ENCODE measurements around the gene EFEMP2. TPM values are rescaled to one million over a fixed set of nuclear protein-coding genes. Genes with fewer than 3 reads are reported as not detected.

EFEMP2 gene
- total RNA-seq, 3 donors from 2014 or later (not counting 1 experiment from before 2014, with no cell fraction given), result 6.1 to 13.0 (median 9.8) TPM

- under 1% methylated on average over 10 of the region's 10 CpGs for WGBS (ENCODE audit: insufficient coverage)
- peak overlapping the region; percentile 64 for H3K27ac ChIP-seq (ENCODE audit: low read length)
- Mint-ChIP-seq H3K4me1 (peaks cover 57 to 71% of the 10 kb centered on the region in 2 donors), H3K27me3 (ENCODE audit: low read depth in 2 of 2) (no peaks in the 10 kb centered on the region), H3K9me3 (no peaks in the 10 kb centered on the region), H3K36me3 (peaks cover 7% of the 10 kb centered on the region), H3K4me3 (peak overlapping the region; percentile 98), H3K27ac (peak overlapping the region; percentile 97 to 98)
- H3K36me3 ChIP-seq (ENCODE audit: control insufficient read depth, insufficient read depth, low read length), result peaks cover 42% of the 10 kb centered on the region
- ATAC-seq, result no peak
- H3K9me3 ChIP-seq (ENCODE audit: control insufficient read depth, insufficient read depth, low read length), result no peaks in the 10 kb centered on the region
- H3K4me1 ChIP-seq (ENCODE audit: control insufficient read depth, insufficient read depth, low read length), result peaks cover 56% of the 10 kb centered on the region
- H3K4me3 ChIP-seq (ENCODE audit: low read length), result peak overlapping the region; percentile 80
- H3K27me3 ChIP-seq (ENCODE audit: control insufficient read depth, insufficient read depth, low read length), result no peaks in the 10 kb centered on the region
- intact Hi-C loops (cut with micrococcal nuclease), result loop anchor here (1.0 to 5.0 kb wide), 4 partner anchors 14 to 243 kb away; partner anchors contain the start of genes C11orf68, DRAP1, EFEMP2 and PCNX3
- TF ChIP-seq CTCF (IDR thresholded peaks at IDR 0.05), result no peak
- peak; percentile 16 to 53 for DNase-seq
Observed at GRCh38 chr11:65858681-65859087, 13.9 kb downstream of the EFEMP2 start.

GRCh38 chr11:65857853-65858680, 14.5 kb downstream of the EFEMP2 start, which contains the start of gene CFL1:
CFL1 (minus strand) TSS chr11:65858180; CDS start chr11:65858099, 81 bp downstream.
- peak within 1 kb of the TSS; percentile 64 for H3K27ac ChIP-seq (ENCODE audit: low read length)
- intact Hi-C loops (cut with micrococcal nuclease), result loop anchor here (1.0 to 5.0 kb wide), 3 partner anchors 15 to 243 kb away; partner anchors contain the start of genes C11orf68, DRAP1, EFEMP2 and PCNX3
- Mint-ChIP-seq H3K36me3 (peaks cover 7% of the 10 kb centered on the region), H3K4me3 (peak within 1 kb of the TSS; percentile 98), H3K4me1 (peaks cover 62 to 72% of the 10 kb centered on the region in 2 donors), H3K27ac (peak within 1 kb of the TSS; percentile 97 to 98), H3K9me3 (no peaks in the 10 kb centered on the region), H3K27me3 (ENCODE audit: low read depth in 2 of 2) (no peaks in the 10 kb centered on the region)
- under 1% methylated on average over 92 of the region's 92 CpGs for WGBS (ENCODE audit: insufficient coverage)
- H3K4me3 ChIP-seq (ENCODE audit: low read length), result peak within 1 kb of the TSS; percentile 80
- peaks cover 61% of the 10 kb centered on the region for H3K4me1 ChIP-seq (ENCODE audit: control insufficient read depth, insufficient read depth, low read length)
- no peak for TF ChIP-seq CTCF (IDR thresholded peaks at IDR 0.05)
- H3K27me3 ChIP-seq (ENCODE audit: control insufficient read depth, insufficient read depth, low read length), result no peaks in the 10 kb centered on the region
- ATAC-seq (peak; percentile 60 to 80 (median 69)), DNase-seq (peak; percentile 91 to 98)
- no peaks in the 10 kb centered on the region for H3K9me3 ChIP-seq (ENCODE audit: control insufficient read depth, insufficient read depth, low read length)
- H3K36me3 ChIP-seq (ENCODE audit: control insufficient read depth, insufficient read depth, low read length), result peaks cover 42% of the 10 kb centered on the region

GRCh38 chr11:65857500-65857852, 15.1 kb downstream of the EFEMP2 start:
- H3K36me3 ChIP-seq (ENCODE audit: control insufficient read depth, insufficient read depth, low read length), result peaks cover 42% of the 10 kb centered on the region
- H3K27me3 Mint-ChIP-seq (ENCODE audit: low read depth in 2 of 2), result no peaks in the 10 kb centered on the region

More at GRCh38 chr11:65857500-65857852, 15.1 kb downstream of the EFEMP2 start:
- Histone ChIP-seq H3K27me3 (ENCODE audit: control insufficient read depth, insufficient read depth, low read length) (no peaks in the 10 kb centered on the region), H3K27ac (ENCODE audit: low read length) (peak overlapping the region; percentile 35), H3K9me3 (ENCODE audit: control insufficient read depth, insufficient read depth, low read length) (no peaks in the 10 kb centered on the region), H3K4me3 (ENCODE audit: low read length) (peak overlapping the region; percentile 77), H3K4me1 (ENCODE audit: control insufficient read depth, insufficient read depth, low read length) (peaks cover 61% of the 10 kb centered on the region)
- ATAC-seq, result peak; percentile 5 to 23 (median 15)
- WGBS (ENCODE audit: insufficient coverage), result under 1% methylated on average over 49 of the region's 49 CpGs
- Mint-ChIP-seq H3K27ac (peak overlapping the region; percentile 94 to 98), H3K36me3 (peaks cover 7% of the 10 kb centered on the region), H3K4me1 (peaks cover 58 to 66% of the 10 kb centered on the region in 2 donors), H3K9me3 (no peaks in the 10 kb centered on the region), H3K4me3 (peak overlapping the region; percentile 92)
- DNase-seq, result peak; percentile 75 to 77
- TF ChIP-seq CTCF (IDR thresholded peaks at IDR 0.05), result no peak
- intact Hi-C loops (cut with micrococcal nuclease), result loop anchor here (5.0 kb wide), 1 partner anchor 60 kb away; the partner anchor contains the start of genes C11orf68 and DRAP1

All from natural killer cell (primary cell).